ENCODE results near the gene PRMT6.
"Not testable (repeated sequence)": the region's sequence is repeated elsewhere in the genome, so short reads cannot be mapped to it uniquely, and the experiment has no call there.

DNA sequence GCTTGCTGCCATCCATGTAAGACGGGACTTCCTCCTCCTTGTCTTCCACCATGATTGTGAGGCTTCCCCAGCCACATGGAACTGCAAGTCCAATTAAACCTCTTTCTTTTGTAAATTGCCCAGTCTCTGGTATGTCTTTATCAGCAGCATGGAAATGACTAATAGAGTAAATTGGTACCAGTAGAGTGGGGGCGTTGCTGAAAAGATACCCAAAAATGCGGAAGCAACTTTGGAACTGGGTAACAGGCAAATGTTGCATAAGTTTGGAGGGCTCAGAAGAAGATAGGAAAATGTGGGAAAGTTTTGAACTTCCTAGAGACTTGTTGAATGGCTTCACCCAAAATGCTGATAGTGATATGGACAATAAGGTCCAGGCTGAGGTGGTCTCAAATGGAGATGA is 17.6 kb upstream of the PRMT6 start:
- TF ChIP-seq, protein P1, sequence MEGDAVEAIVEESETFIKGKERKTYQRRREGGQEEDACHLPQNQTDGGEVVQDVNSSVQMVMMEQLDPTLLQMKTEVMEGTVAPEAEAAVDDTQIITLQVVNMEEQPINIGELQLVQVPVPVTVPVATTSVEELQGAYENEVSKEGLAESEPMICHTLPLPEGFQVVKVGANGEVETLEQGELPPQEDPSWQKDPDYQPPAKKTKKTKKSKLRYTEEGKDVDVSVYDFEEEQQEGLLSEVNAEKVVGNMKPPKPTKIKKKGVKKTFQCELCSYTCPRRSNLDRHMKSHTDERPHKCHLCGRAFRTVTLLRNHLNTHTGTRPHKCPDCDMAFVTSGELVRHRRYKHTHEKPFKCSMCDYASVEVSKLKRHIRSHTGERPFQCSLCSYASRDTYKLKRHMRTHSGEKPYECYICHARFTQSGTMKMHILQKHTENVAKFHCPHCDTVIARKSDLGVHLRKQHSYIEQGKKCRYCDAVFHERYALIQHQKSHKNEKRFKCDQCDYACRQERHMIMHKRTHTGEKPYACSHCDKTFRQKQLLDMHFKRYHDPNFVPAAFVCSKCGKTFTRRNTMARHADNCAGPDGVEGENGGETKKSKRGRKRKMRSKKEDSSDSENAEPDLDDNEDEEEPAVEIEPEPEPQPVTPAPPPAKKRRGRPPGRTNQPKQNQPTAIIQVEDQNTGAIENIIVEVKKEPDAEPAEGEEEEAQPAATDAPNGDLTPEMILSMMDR (conservative IDR thresholded peaks at IDR 0.05): not testable (repeated sequence)
- TF ChIP-seq EZH2 (IDR thresholded peaks at IDR 0.05; ENCODE audit: low read depth): not testable (repeated sequence)

Data from PC-9 (cell line).